ENCODE measurements around the gene CHAT.

CHAT gene

DNA sequence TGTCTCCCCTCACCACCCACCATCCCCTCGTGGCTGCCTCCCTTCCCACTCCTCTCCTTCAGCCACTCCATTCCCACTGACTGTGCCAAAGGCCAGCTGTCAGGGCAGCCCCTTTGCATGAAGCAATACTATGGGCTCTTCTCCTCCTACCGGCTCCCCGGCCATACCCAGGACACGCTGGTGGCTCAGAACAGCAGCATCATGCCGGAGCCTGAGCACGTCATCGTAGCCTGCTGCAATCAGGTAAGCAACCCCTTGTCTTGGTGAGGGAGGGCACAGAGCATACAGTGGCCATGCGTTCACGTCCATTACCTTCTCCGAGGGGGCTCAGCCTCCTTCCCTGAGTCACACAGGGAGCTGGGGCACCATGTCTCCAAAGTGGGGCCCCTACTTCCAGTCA is 11.6 kb downstream of the CHAT start:
- H3K36me3 ChIP-seq (ENCODE audit: control insufficient read depth in 2 of 2, insufficient read depth in 1 of 2, low read length in 2 of 2), result no peaks in the 10 kb centered on the region

More for the DNA sequence above, 11.6 kb downstream of the CHAT start:
- H3K4me1 ChIP-seq (ENCODE audit: control insufficient read depth, insufficient read depth, low read length), result no peaks in the 10 kb centered on the region
- no peak overlapping the region for H3K27ac ChIP-seq (ENCODE audit: extremely low read depth, low read depth, low read length)
- no peak overlapping the region for H3K4me3 ChIP-seq (ENCODE audit: low read depth, low read length)
- H3K9me3 ChIP-seq (ENCODE audit: control insufficient read depth, insufficient read depth, low read depth, low read length), result no peaks in the 10 kb centered on the region
- POLR2A ChIA-PET, result no interaction called here
- CTCF ChIA-PET, result no interaction called here
- TF ChIP-seq, protein P1, sequence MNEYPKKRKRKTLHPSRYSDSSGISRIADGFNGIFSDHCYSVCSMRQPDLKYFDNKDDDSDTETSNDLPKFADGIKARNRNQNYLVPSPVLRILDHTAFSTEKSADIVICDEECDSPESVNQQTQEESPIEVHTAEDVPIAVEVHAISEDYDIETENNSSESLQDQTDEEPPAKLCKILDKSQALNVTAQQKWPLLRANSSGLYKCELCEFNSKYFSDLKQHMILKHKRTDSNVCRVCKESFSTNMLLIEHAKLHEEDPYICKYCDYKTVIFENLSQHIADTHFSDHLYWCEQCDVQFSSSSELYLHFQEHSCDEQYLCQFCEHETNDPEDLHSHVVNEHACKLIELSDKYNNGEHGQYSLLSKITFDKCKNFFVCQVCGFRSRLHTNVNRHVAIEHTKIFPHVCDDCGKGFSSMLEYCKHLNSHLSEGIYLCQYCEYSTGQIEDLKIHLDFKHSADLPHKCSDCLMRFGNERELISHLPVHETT (tag by site-specific recombination; IDR thresholded peaks at IDR 0.05), result no peak
- no peak for TF ChIP-seq ZNF18 (tag by site-specific recombination; IDR thresholded peaks at IDR 0.05)
- TF ChIP-seq ZNF488 (tag by site-specific recombination; IDR thresholded peaks at IDR 0.05), result no peak
- no peak for TF ChIP-seq ZSCAN30 (tag by site-specific recombination; IDR thresholded peaks at IDR 0.05)
- TF ChIP-seq SP7 (tag by site-specific recombination; IDR thresholded peaks at IDR 0.05), result no peak
- no peak for TF ChIP-seq ZNF354C (tag by site-specific recombination; IDR thresholded peaks at IDR 0.05; ENCODE audit: borderline replicate concordance, low read depth)
- no peak for TF ChIP-seq MYNN (tag by site-specific recombination; IDR thresholded peaks at IDR 0.05; ENCODE audit: borderline replicate concordance)
- no peak for TF ChIP-seq KLF10 (tag by site-specific recombination; IDR thresholded peaks at IDR 0.05)
- no peak for TF ChIP-seq ATF2 (tag by site-specific recombination; IDR thresholded peaks at IDR 0.05; ENCODE audit: low read depth)
- no peak for TF ChIP-seq KLF1 (tag by site-specific recombination; IDR thresholded peaks at IDR 0.05)
- TF ChIP-seq, protein P2, sequence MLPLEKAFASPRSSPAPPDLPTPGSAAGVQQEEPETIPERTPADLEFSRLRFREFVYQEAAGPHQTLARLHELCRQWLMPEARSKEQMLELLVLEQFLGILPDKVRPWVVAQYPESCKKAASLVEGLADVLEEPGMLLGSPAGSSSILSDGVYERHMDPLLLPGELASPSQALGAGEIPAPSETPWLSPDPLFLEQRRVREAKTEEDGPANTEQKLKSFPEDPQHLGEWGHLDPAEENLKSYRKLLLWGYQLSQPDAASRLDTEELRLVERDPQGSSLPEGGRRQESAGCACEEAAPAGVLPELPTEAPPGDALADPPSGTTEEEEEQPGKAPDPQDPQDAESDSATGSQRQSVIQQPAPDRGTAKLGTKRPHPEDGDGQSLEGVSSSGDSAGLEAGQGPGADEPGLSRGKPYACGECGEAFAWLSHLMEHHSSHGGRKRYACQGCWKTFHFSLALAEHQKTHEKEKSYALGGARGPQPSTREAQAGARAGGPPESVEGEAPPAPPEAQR (tag by site-specific recombination; IDR thresholded peaks at IDR 0.05), result no peak
- no peak for TF ChIP-seq ZNF785 (tag by site-specific recombination; IDR thresholded peaks at IDR 0.05)
- no peak for TF ChIP-seq ZNF510 (tag by site-specific recombination; IDR thresholded peaks at IDR 0.05; ENCODE audit: insufficient replicate concordance)
- no peak for TF ChIP-seq OVOL3 (tag by site-specific recombination; IDR thresholded peaks at IDR 0.05)
- no peak for TF ChIP-seq ZNF518A (tag by site-specific recombination; conservative IDR thresholded peaks at IDR 0.05; ENCODE audit: low read depth)
- TF ChIP-seq ZNF202 (tag by site-specific recombination; IDR thresholded peaks at IDR 0.05; ENCODE audit: borderline replicate concordance), result no peak
- TF ChIP-seq GLI4 (tag by site-specific recombination; IDR thresholded peaks at IDR 0.05), result no peak
